ENCODE measurements around the gene LUC7L3.
"Not testable (repeated sequence)": the region's sequence is repeated elsewhere in the genome, so short reads cannot be mapped to it uniquely, and the experiment has no call there.

LUC7L3 gene

GRCh38 chr17:50708050-50709000 lies 11.1 kb upstream of the LUC7L3 start:
- no peak for DNase-seq (ENCODE audit: low spot score)
- FAIRE-seq, result no peak

- FAIRE-seq; DNase-seq (ENCODE audit: low spot score): not testable (repeated sequence)
These were observed 10.3 kb upstream of the LUC7L3 start for GRCh38 chr17:50709053-50709452.

- FAIRE-seq (no peak), DNase-seq (ENCODE audit: low spot score) (no peak)
These were observed 9.4 kb upstream of the LUC7L3 start for GRCh38 chr17:50710025-50710424.

GRCh38 chr17:50710650-50711049 lies 8.8 kb upstream of the LUC7L3 start:
- no peak for DNase-seq (ENCODE audit: low spot score)

GRCh38 chr17:50712641-50713040 lies 6.8 kb upstream of the LUC7L3 start:
- no peak for DNase-seq (ENCODE audit: low spot score)
- FAIRE-seq, result no peak

More at GRCh38 chr17:50710650-50711049, 8.8 kb upstream of the LUC7L3 start:
- FAIRE-seq, result no peak

GRCh38 chr17:50715471-50715870 lies 3.9 kb upstream of the LUC7L3 start:
- DNase-seq (ENCODE audit: low spot score), result no peak
- no peak for FAIRE-seq

- no peak for DNase-seq (ENCODE audit: low spot score)
- no peak for FAIRE-seq
These were observed 756 bp downstream of the LUC7L3 start for GRCh38 chr17:50719924-50720794.

- DNase-seq (ENCODE audit: low spot score), result no peak
- FAIRE-seq, result no peak
These were observed 2.0 kb downstream of the LUC7L3 start for GRCh38 chr17:50721194-50722010.

- no peak for DNase-seq (ENCODE audit: low spot score)
- FAIRE-seq, result no peak
These were observed 3.3 kb downstream of the LUC7L3 start for GRCh38 chr17:50722746-50723145.

GRCh38 chr17:50724622-50725021 lies 5.2 kb downstream of the LUC7L3 start:
- not testable (repeated sequence) for FAIRE-seq; DNase-seq (ENCODE audit: low spot score)

GRCh38 chr17:50725769-50726655 lies 6.6 kb downstream of the LUC7L3 start:
- FAIRE-seq (no peak), DNase-seq (ENCODE audit: low spot score) (no peak)

- DNase-seq (ENCODE audit: low spot score) (no peak), FAIRE-seq (no peak)
These were observed 8.7 kb downstream of the LUC7L3 start for GRCh38 chr17:50728112-50728429.

GRCh38 chr17:50728881-50729765 lies 9.7 kb downstream of the LUC7L3 start:
- DNase-seq (ENCODE audit: low spot score) (no peak), FAIRE-seq (no peak)

- DNase-seq (ENCODE audit: low spot score), result no peak
- no peak for FAIRE-seq
These were observed 12.4 kb downstream of the LUC7L3 start for GRCh38 chr17:50731575-50732460.

- DNase-seq (ENCODE audit: low spot score), result no peak
- no peak for FAIRE-seq
These were observed 15.9 kb downstream of the LUC7L3 start for GRCh38 chr17:50735287-50735686.

GRCh38 chr17:50737118-50737698 lies 17.8 kb downstream of the LUC7L3 start:
- no peak for DNase-seq (ENCODE audit: low spot score)
- no peak for FAIRE-seq

GRCh38 chr17:50739098-50739497 lies 19.7 kb downstream of the LUC7L3 start:
- FAIRE-seq (no peak), DNase-seq (ENCODE audit: low spot score) (no peak)

- no peak for FAIRE-seq
- DNase-seq (ENCODE audit: low spot score), result no peak
These were observed 26.2 kb downstream of the LUC7L3 start for GRCh38 chr17:50745631-50746030.
